Neural progenitor cell (in vitro differentiated cells): ENCODE results near the gene PJVK. TPM values are rescaled to one million over a fixed set of nuclear protein-coding genes. Genes with fewer than 3 reads are reported as not detected.
A peak's percentile ranks its signal among the peaks of the same experiment; 100 is the strongest.

ENCODE experiments used
- DNase-seq: peaks from one replicate; pipeline ENCODE4 v3.0.0-alpha.2; 2016; ENCODE audit warnings: low spot score
- H2AFZ ChIP-seq: fragments of 200-600 bp; sonication (generic); replicated peaks from 2 replicates; pipeline ENCODE4 v1.6.1; 2016; ENCODE audit warnings: antibody characterized with exemption
- H3F3A ChIP-seq: fragments of 200-600 bp; sonication (generic); 2 replicates; pipeline ENCODE4 v1.6.1; 2016; ENCODE audit warnings: antibody characterized with exemption, low read depth
- H3K27ac ChIP-seq: fragments of 200-600 bp; sonication (generic); 2 replicates; pipeline ENCODE4 v1.5.1; 2016; ENCODE audit warnings: mild to moderate bottlenecking
- H3K27me3 ChIP-seq: fragments of 200-600 bp; sonication (generic); 2 replicates; pipeline ENCODE4 v1.6.1; 2016; ENCODE audit warnings: mild to moderate bottlenecking, moderate library complexity
- H3K36me3 ChIP-seq: fragments of 200-600 bp; sonication (generic); 2 replicates; pipeline ENCODE4 v1.5.1; 2016
- H3K4me1 ChIP-seq: fragments of 200-600 bp; sonication (generic); 2 replicates; pipeline ENCODE4 v1.6.1; 2016; ENCODE audit warnings: mixed run types
- H3K4me2 ChIP-seq: fragments of 200-600 bp; sonication (generic); 2 replicates; pipeline ENCODE4 v1.6.1; 2016
- H3K4me3 ChIP-seq: fragments of 200-600 bp; sonication (generic); 2 replicates; pipeline ENCODE4 v1.5.1; 2016
- H3K79me2 ChIP-seq: fragments of 200-600 bp; sonication (generic); 2 replicates; pipeline ENCODE4 v1.6.1; 2016; ENCODE audit warnings: low read depth
- H3K9ac ChIP-seq: fragments of 200-600 bp; sonication (generic); 2 replicates; pipeline ENCODE4 v1.6.1; 2016
- H3K9me3 ChIP-seq: fragments of 200-600 bp; sonication (generic); 2 replicates; pipeline ENCODE4 v1.5.1; 2016; ENCODE audit warnings: low read depth
- H4K20me1 ChIP-seq: fragments of 200-600 bp; sonication (generic); 2 replicates; pipeline ENCODE4 v1.6.1; 2016; ENCODE audit warnings: low read depth
- H3K27ac Mint-ChIP-seq: 3 replicates; pipeline ENCODE4 v1.8.0; 2021; ENCODE audit warnings: mixed read lengths
- H3K27me3 Mint-ChIP-seq: 2 replicates; pipeline ENCODE4 v1.8.0; 2022; ENCODE audit warnings: low read depth, mild to moderate bottlenecking, inconsistent platforms, moderate library complexity, mixed read lengths; ENCODE audit not compliant: insufficient read depth
- H3K36me3 Mint-ChIP-seq: 3 replicates; pipeline ENCODE4 v1.8.0; 2021; ENCODE audit warnings: mixed read lengths
- H3K4me1 Mint-ChIP-seq: 3 replicates; pipeline ENCODE4 v1.8.0; 2021; ENCODE audit warnings: mixed read lengths
- H3K4me3 Mint-ChIP-seq: 3 replicates; pipeline ENCODE4 v1.8.0; 2021; ENCODE audit warnings: mild to moderate bottlenecking, moderate library complexity, mixed read lengths
- H3K9me3 Mint-ChIP-seq: 3 replicates; pipeline ENCODE4 v1.8.0; 2020; ENCODE audit warnings: mixed read lengths
- CTCF ChIP-seq: fragments of 200-600 bp; sonication (generic); IDR thresholded peaks from 2 replicates; pipeline ENCODE4 v1.5.1; 2017; ENCODE audit warnings: antibody characterized with exemption, mild to moderate bottlenecking
- EZH2 ChIP-seq: fragments of 200-600 bp; sonication (generic); IDR thresholded peaks from 2 replicates; pipeline ENCODE4 v1.6.1; 2017; ENCODE audit warnings: antibody characterized with exemption, mild to moderate bottlenecking, moderate library complexity
- EZH2phosphoT487 ChIP-seq: fragments of 200-600 bp; sonication (generic); IDR thresholded peaks from 2 replicates; pipeline ENCODE4 v1.6.1; 2017; ENCODE audit warnings: antibody characterized with exemption
- total RNA-seq: library from RNA; depleted of rRNA; stranded (reverse); fragments of >200 nt; gene quantifications from 2 replicates; pipeline ENCODE4 v1.2.3, GENCODE V29; 2015; ENCODE audit warnings: low replicate concordance

Gene PJVK
- total RNA-seq, 1 donor from 2014 or later, result 3.0 TPM

- Histone ChIP-seq H3K4me3 (peak overlapping the region; percentile 66), H3K36me3 (no peaks in the 10 kb centered on the region), H3K79me2 (peaks cover 43% of the 10 kb centered on the region), H3K9me3 (no peaks in the 10 kb centered on the region), H3K27ac (no peak overlapping the region), H3K27me3 (peaks cover 7% of the 10 kb centered on the region), H4K20me1 (peaks cover 17% of the 10 kb centered on the region), H3F3A (peaks cover 22% of the 10 kb centered on the region), H3K4me2 (peak overlapping the region; percentile 94), H3K9ac (peak overlapping the region; percentile 9), H2AFZ (peak overlapping the region; percentile 96), H3K4me1 (peaks cover 23% of the 10 kb centered on the region)
- TF ChIP-seq EZH2 (no peak), CTCF (no peak), EZH2phosphoT487 (no peak)
- peak overlapping the region; percentile 92 for H3K4me3 Mint-ChIP-seq
- no peaks in the 10 kb centered on the region for H3K27me3 Mint-ChIP-seq
- no peaks in the 10 kb centered on the region for H3K9me3 Mint-ChIP-seq
- H3K4me1 Mint-ChIP-seq, result peaks cover 22% of the 10 kb centered on the region
- H3K36me3 Mint-ChIP-seq, result no peaks in the 10 kb centered on the region
- no peak overlapping the region for H3K27ac Mint-ChIP-seq
- DNase-seq, result no peak
These were observed 26.4 kb downstream of the PJVK start for GRCh38 chr2:178477443-178478129.

GRCh38 chr2:178478130-178478438 lies 26.9 kb downstream of the PJVK start:
- no peaks in the 10 kb centered on the region for H3K9me3 Mint-ChIP-seq
- no peaks in the 10 kb centered on the region for H3K36me3 Mint-ChIP-seq
- Histone ChIP-seq H3K4me3 (peak overlapping the region; percentile 66), H3K79me2 (peaks cover 47% of the 10 kb centered on the region), H3K36me3 (no peaks in the 10 kb centered on the region), H4K20me1 (peaks cover 17% of the 10 kb centered on the region), H3K4me1 (peaks cover 23% of the 10 kb centered on the region), H3K27me3 (peaks cover 7% of the 10 kb centered on the region), H3K9ac (no peak overlapping the region), H3F3A (peaks cover 22% of the 10 kb centered on the region), H3K27ac (no peak overlapping the region), H3K9me3 (no peaks in the 10 kb centered on the region), H3K4me2 (peak overlapping the region; percentile 94), H2AFZ (peak overlapping the region; percentile 96)
- DNase-seq, result peak; percentile 30
- H3K4me1 Mint-ChIP-seq, result peaks cover 25% of the 10 kb centered on the region
- H3K27ac Mint-ChIP-seq, result peak overlapping the region; percentile 94
- peak overlapping the region; percentile 92 for H3K4me3 Mint-ChIP-seq
- no peak for TF ChIP-seq EZH2phosphoT487
- TF ChIP-seq EZH2, result no peak
- no peak for TF ChIP-seq CTCF
- H3K27me3 Mint-ChIP-seq, result no peaks in the 10 kb centered on the region

- peaks cover 22% of the 10 kb centered on the region for H3F3A ChIP-seq
- Mint-ChIP-seq H3K4me1 (peaks cover 25% of the 10 kb centered on the region), H3K4me3 (peak within 1 kb of the TSS; percentile 92), H3K27me3 (no peaks in the 10 kb centered on the region), H3K9me3 (no peaks in the 10 kb centered on the region), H3K27ac (peak within 1 kb of the TSS; percentile 94), H3K36me3 (no peaks in the 10 kb centered on the region)
- peak within 1 kb of the TSS; percentile 30 for H3K9ac ChIP-seq
- no peak for TF ChIP-seq EZH2
- peak; percentile 66 for TF ChIP-seq CTCF
- peak; percentile 12 for TF ChIP-seq EZH2phosphoT487
- H3K27me3 ChIP-seq, result peaks cover 7% of the 10 kb centered on the region
- no peaks in the 10 kb centered on the region for H3K36me3 ChIP-seq
- no peaks in the 10 kb centered on the region for H3K9me3 ChIP-seq
- peaks cover 23% of the 10 kb centered on the region for H3K4me1 ChIP-seq
- peak within 1 kb of the TSS; percentile 94 for H3K4me2 ChIP-seq
- H3K27ac ChIP-seq, result peak within 1 kb of the TSS; percentile 10
- H2AFZ ChIP-seq, result peak within 1 kb of the TSS; percentile 96
- peak within 1 kb of the TSS; percentile 90 for H3K4me3 ChIP-seq
- peak; percentile 94 for DNase-seq
- H4K20me1 ChIP-seq, result peaks cover 17% of the 10 kb centered on the region
- peaks cover 53% of the 10 kb centered on the region for H3K79me2 ChIP-seq
These were observed 27.5 kb downstream of the PJVK start, which contains the start of gene FKBP7 for GRCh38 chr2:178478439-178479274. TSS of gene FKBP7 (minus strand) at chr2:178478600. CDS start at chr2:178478499, 101 bp downstream.
